ENCODE data around the gene MED13L. TPM values are rescaled to one million over a fixed set of nuclear protein-coding genes. Genes with fewer than 3 reads are reported as not detected.

Gene MED13L
- total and polyA plus RNA-seq, 3 donors from 2014 or later = 56.4 to 173 (median 133) TPM

- intact Hi-C loops (cut with DNase I; ENCODE audit: low total_unique reads) = no loop called here
- no peaks in the 10 kb centered on the region for H3K4me1 ChIP-seq
- 86 to 88% methylated on average over 7 of the region's 7 CpGs for WGBS, 2 donors
- H3K9me3 ChIP-seq = no peaks in the 10 kb centered on the region
- no peak overlapping the region for H3K4me3 ChIP-seq
- no peaks in the 10 kb centered on the region for H3K27me3 ChIP-seq
- no peak overlapping the region for H3K27ac ChIP-seq
- no peaks in the 10 kb centered on the region for H3K36me3 ChIP-seq (ENCODE audit: low read depth, missing control alignments)
- DNase-seq = no peak
- TF ChIP-seq CTCF (IDR thresholded peaks at IDR 0.05) = no peak
- no peak for TF ChIP-seq POLR2A (IDR thresholded peaks at IDR 0.05)
Observed at GRCh38 chr12:115934877-115935276, 342.6 kb downstream of the MED13L start.

DNA sequence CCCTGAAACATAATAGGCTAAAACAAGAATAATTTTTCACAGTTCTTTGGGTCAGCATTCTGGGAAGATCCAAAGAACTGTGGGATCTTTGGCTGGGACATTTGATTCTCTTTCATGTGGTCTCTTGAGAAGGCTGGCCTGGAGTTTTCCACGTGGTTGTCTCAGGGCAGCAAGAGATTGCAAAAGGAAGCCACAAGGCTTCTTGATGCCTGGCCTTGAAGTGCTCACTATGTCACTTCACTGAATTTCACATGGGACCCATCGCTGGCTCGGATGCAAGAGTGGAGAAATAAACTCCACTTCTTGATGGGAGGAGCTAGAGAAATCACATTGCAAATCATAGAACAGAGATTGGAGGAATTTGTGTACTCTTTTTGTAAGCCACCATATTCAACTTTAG, 343.4 kb downstream of the MED13L start:
- DNase-seq = peak; percentile 32
- Histone ChIP-seq H3K27ac (no peak overlapping the region), H3K4me3 (no peak overlapping the region), H3K36me3 (ENCODE audit: low read depth, missing control alignments) (no peaks in the 10 kb centered on the region), H3K4me1 (no peaks in the 10 kb centered on the region), H3K9me3 (no peaks in the 10 kb centered on the region), H3K27me3 (no peaks in the 10 kb centered on the region)
- TF ChIP-seq POLR2A (IDR thresholded peaks at IDR 0.05) = no peak
- no peak for TF ChIP-seq CTCF (IDR thresholded peaks at IDR 0.05)
- WGBS, 2 donors = 35 to 59% methylated on average over 3 of the region's 3 CpGs
- intact Hi-C loops (cut with DNase I; ENCODE audit: low total_unique reads) = no loop called here

DNA sequence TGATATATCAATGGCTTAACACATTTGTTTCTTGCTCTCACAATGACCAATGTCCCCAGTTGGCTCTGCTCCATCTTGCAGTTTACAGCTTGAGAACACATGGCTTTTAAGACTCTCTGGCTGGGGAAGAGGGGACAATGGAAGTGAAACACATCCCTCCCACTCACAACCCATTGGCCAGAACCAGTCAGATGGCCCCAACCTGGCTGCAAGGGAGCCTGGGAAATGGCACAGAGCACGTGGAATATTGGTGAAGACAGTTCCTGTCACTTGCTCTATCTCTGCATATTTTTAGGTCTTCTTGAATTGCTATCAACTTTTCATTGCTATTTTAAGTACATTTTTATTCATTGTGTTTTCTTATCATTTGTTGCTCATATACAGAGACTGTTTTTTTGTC, 345.4 kb downstream of the MED13L start:
- H3K27ac ChIP-seq = no peak overlapping the region
- no peaks in the 10 kb centered on the region for H3K36me3 ChIP-seq (ENCODE audit: low read depth, missing control alignments)
- no peak for DNase-seq
- TF ChIP-seq CTCF (IDR thresholded peaks at IDR 0.05) (no peak), POLR2A (IDR thresholded peaks at IDR 0.05) (no peak)
- intact Hi-C loops (cut with DNase I; ENCODE audit: low total_unique reads) = no loop called here
- no peaks in the 10 kb centered on the region for H3K27me3 ChIP-seq
- WGBS, 2 donors = 40 to 43% methylated on average over 1 of the region's 1 CpG
- H3K9me3 ChIP-seq = no peaks in the 10 kb centered on the region
- no peaks in the 10 kb centered on the region for H3K4me1 ChIP-seq
- H3K4me3 ChIP-seq = no peak overlapping the region

GRCh38 chr12:115930336-115930735, 347.2 kb downstream of the MED13L start:
- Histone ChIP-seq H3K4me1 (no peaks in the 10 kb centered on the region), H3K27ac (no peak overlapping the region), H3K36me3 (ENCODE audit: low read depth, missing control alignments) (no peaks in the 10 kb centered on the region), H3K27me3 (no peaks in the 10 kb centered on the region), H3K4me3 (no peak overlapping the region), H3K9me3 (no peaks in the 10 kb centered on the region)
- intact Hi-C loops (cut with DNase I; ENCODE audit: low total_unique reads) = no loop called here
- 69 to 78% methylated on average over 5 of the region's 5 CpGs for WGBS, 2 donors
- TF ChIP-seq CTCF (IDR thresholded peaks at IDR 0.05) (no peak), POLR2A (IDR thresholded peaks at IDR 0.05) (no peak)
- DNase-seq = no peak

DNA sequence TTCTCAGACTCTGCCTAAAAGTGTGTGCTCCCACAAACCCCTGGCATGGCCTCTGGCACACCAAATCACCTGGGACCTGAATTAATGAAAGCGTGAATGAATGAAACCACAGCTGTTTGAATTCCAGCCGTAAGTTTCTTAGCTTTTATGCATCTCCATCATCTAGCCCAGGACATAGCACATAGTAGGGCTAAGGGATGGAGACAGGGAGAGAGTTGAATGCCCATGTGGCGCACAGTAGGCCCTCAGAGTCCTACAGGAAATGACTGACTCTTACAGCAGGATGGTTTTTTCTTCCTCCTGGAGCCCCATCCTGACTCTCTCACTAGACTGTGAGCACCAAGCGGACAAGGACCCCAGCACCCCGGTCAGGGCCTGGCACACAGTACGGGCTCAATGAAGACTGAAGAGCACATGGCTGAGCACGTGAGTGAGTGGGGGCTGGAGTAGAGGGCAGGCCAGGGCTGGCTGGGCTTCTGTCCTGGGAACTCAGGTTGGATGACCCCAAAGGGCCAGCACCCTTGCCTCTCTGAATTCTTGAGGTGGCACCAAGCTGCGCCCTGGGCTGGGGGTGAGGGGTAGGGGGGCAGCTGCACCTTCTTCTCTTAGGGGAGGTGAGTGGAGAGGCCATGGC, 351.3 kb downstream of the MED13L start:
- no peaks in the 10 kb centered on the region for H3K9me3 ChIP-seq
- 84 to 88% methylated on average over 8 of the region's 8 CpGs for WGBS, 2 donors
- intact Hi-C loops (cut with DNase I; ENCODE audit: low total_unique reads) = no loop called here
- no peak overlapping the region for H3K4me3 ChIP-seq
- no peaks in the 10 kb centered on the region for H3K4me1 ChIP-seq
- no peak for DNase-seq
- TF ChIP-seq CTCF (IDR thresholded peaks at IDR 0.05) (no peak), POLR2A (IDR thresholded peaks at IDR 0.05) (no peak)
- no peaks in the 10 kb centered on the region for H3K36me3 ChIP-seq (ENCODE audit: low read depth, missing control alignments)
- H3K27me3 ChIP-seq = no peaks in the 10 kb centered on the region
- no peak overlapping the region for H3K27ac ChIP-seq

All from testis (tissue), 3 donors.